Neural cell (in vitro differentiated cells): ENCODE results near the gene RTL1. TPM values are rescaled to one million over a fixed set of nuclear protein-coding genes. Genes with fewer than 3 reads are reported as not detected.

Experiments
- H2AFZ ChIP-seq: fragments of 200-600, 300-800 bp; sonication (generic), shearing (Covaris generic); 2 replicates; pipeline ENCODE4 v1.6.0; 2014; ENCODE audit warnings: low read depth, mild to moderate bottlenecking, antibody characterized with exemption, low read length, moderate library complexity
- H3F3A ChIP-seq: fragments of 200-600 bp; shearing (Covaris generic); 2 replicates; pipeline ENCODE4 v1.6.1; 2016; ENCODE audit warnings: mild to moderate bottlenecking, moderate library complexity, mixed read lengths, antibody characterized with exemption, low read length; ENCODE audit not compliant: insufficient read depth, poor library complexity, severe bottlenecking
- H3K27ac ChIP-seq: fragments of 200-600, 300-800 bp; sonication (generic), shearing (Covaris generic); 2 replicates; pipeline ENCODE4 v1.5.1; 2014; ENCODE audit warnings: mild to moderate bottlenecking, low read length, moderate library complexity
- H3K27me3 ChIP-seq: fragments of 300-800, 200-600 bp; sonication (generic), shearing (Covaris generic); 2 replicates; pipeline ENCODE4 v1.6.0; 2014; ENCODE audit warnings: mild to moderate bottlenecking, low read depth, low read length, moderate library complexity; ENCODE audit not compliant: insufficient read depth
- H3K36me3 ChIP-seq: fragments of 300-800, 200-600 bp; sonication (generic), shearing (Covaris generic); 2 replicates; pipeline ENCODE4 v1.5.1; 2014; ENCODE audit warnings: mild to moderate bottlenecking, antibody characterized with exemption, low read length, moderate library complexity; ENCODE audit not compliant: insufficient read depth
- H3K4me2 ChIP-seq: fragments of 300-800, 200-600 bp; sonication (generic), shearing (Covaris generic); 2 replicates; pipeline ENCODE4 v1.6.0; 2014; ENCODE audit warnings: mild to moderate bottlenecking, low read length
- H3K4me3 ChIP-seq: fragments of 300-800, 200-600 bp; sonication (generic), shearing (Covaris generic); 2 replicates; pipeline ENCODE4 v1.5.1; 2014; ENCODE audit warnings: mild to moderate bottlenecking, low read length, moderate library complexity
- H3K79me2 ChIP-seq: fragments of 200-600 bp; shearing (Covaris generic); replicated peaks from 2 replicates; pipeline ENCODE4 v1.6.0; 2014; ENCODE audit warnings: mild to moderate bottlenecking, low read length, moderate library complexity; ENCODE audit not compliant: insufficient read depth
- H3K9ac ChIP-seq: fragments of 300-800, 200-600 bp; sonication (generic), shearing (Covaris generic); 2 replicates; pipeline ENCODE4 v1.6.1; 2016; ENCODE audit warnings: mild to moderate bottlenecking, low read length, mixed read lengths
- H3K9me2 ChIP-seq: fragments of 200-600 bp; shearing (Covaris generic); 2 replicates; pipeline ENCODE4 v1.6.1; 2016; ENCODE audit warnings: mild to moderate bottlenecking, low read length, mixed read lengths; ENCODE audit not compliant: insufficient read depth
- H3K9me3 ChIP-seq: fragments of 200-600, 300-800 bp; sonication (generic), shearing (Covaris generic); 2 replicates; pipeline ENCODE4 v1.6.1; 2016; ENCODE audit warnings: mild to moderate bottlenecking, mixed run types, low read length, moderate library complexity, mixed read lengths
- H4K20me1 ChIP-seq: fragments of 200-600 bp; shearing (Covaris generic); 2 replicates; pipeline ENCODE4 v1.6.1; 2016; ENCODE audit warnings: mild to moderate bottlenecking, mixed run types; ENCODE audit not compliant: insufficient read depth
- CTCF ChIP-seq: fragments of 450-650 bp; IDR thresholded peaks from 2 replicates; pipeline ENCODE4 v1.5.1; 2014; ENCODE audit warnings: antibody characterized with exemption, mild to moderate bottlenecking, moderate library complexity; ENCODE audit not compliant: poor library complexity, severe bottlenecking
- EP300 ChIP-seq: fragments of 450-650 bp; conservative IDR thresholded peaks from 2 replicates; pipeline ENCODE4 v1.6.1; 2014; ENCODE audit warnings: antibody characterized with exemption, mild to moderate bottlenecking, moderate library complexity; ENCODE audit not compliant: poor library complexity, severe bottlenecking
- EZH2 ChIP-seq: fragments of 200-600, 300-800 bp; shearing (Covaris generic), sonication (generic); IDR thresholded peaks from 2 replicates; pipeline ENCODE4 v1.6.1; 2014; ENCODE audit warnings: antibody characterized with exemption, low read length, borderline replicate concordance, mild to moderate bottlenecking; ENCODE audit not compliant: insufficient read depth, poor library complexity, severe bottlenecking
- MXI1 ChIP-seq: fragments of 450-650 bp; conservative IDR thresholded peaks from 2 replicates; pipeline ENCODE4 v1.6.1; 2014; ENCODE audit warnings: antibody characterized with exemption, mild to moderate bottlenecking; ENCODE audit not compliant: poor library complexity, severe bottlenecking
- POLR2AphosphoS5 ChIP-seq: IDR thresholded peaks from 2 replicates; pipeline ENCODE4 v1.6.1; 2012
- RAD21 ChIP-seq: fragments of 450-650 bp; conservative IDR thresholded peaks from 2 replicates; pipeline ENCODE4 v1.6.1; 2014; ENCODE audit warnings: antibody characterized with exemption, mild to moderate bottlenecking, moderate library complexity
- REST ChIP-seq: IDR thresholded peaks from 2 replicates; pipeline ENCODE4 v1.6.1; 2012; ENCODE audit warnings: borderline replicate concordance
- SMC3 ChIP-seq: fragments of 450-650 bp; conservative IDR thresholded peaks from 2 replicates; pipeline ENCODE4 v1.6.1; 2014; ENCODE audit warnings: antibody characterized with exemption, mild to moderate bottlenecking, moderate library complexity; ENCODE audit not compliant: poor library complexity
- TAF1 ChIP-seq: IDR thresholded peaks from 2 replicates; pipeline ENCODE4 v1.6.1; 2012; ENCODE audit warnings: low read depth
- polyA plus RNA-seq: library from polyadenylated mRNA; depleted of rRNA; stranded (reverse); fragments of >200 nt; gene quantifications from 2 replicates; pipeline ENCODE4 v1.2.3, GENCODE V29; 2014

RTL1 gene
- polyA plus RNA-seq, 1 donor from 2014 or later, result not detected

GRCh38 chr14:100860556-100861187 lies 42.9 kb downstream of the RTL1 start:
- TF ChIP-seq POLR2AphosphoS5 (no peak), RAD21 (no peak), TAF1 (no peak), CTCF (no peak), REST (no peak), MXI1 (no peak), SMC3 (no peak), EZH2 (no peak), EP300 (no peak)
- Histone ChIP-seq H3K27me3 (no peaks in the 10 kb centered on the region), H3F3A (peaks cover 3% of the 10 kb centered on the region), H3K4me3 (no peak overlapping the region), H4K20me1 (no peaks in the 10 kb centered on the region), H3K9me2 (no peaks in the 10 kb centered on the region), H3K9ac (no peak overlapping the region), H3K36me3 (no peaks in the 10 kb centered on the region), H3K4me2 (no peak overlapping the region), H3K79me2 (no peaks in the 10 kb centered on the region), H2AFZ (no peak overlapping the region), H3K27ac (no peak overlapping the region), H3K9me3 (no peaks in the 10 kb centered on the region)

- Histone ChIP-seq H3F3A (peaks cover 3% of the 10 kb centered on the region), H3K79me2 (no peaks in the 10 kb centered on the region)
Measured at GRCh38 chr14:100859781-100860180, 43.7 kb downstream of the RTL1 start.

More at GRCh38 chr14:100859781-100860180, 43.7 kb downstream of the RTL1 start:
- no peak overlapping the region for H3K27ac ChIP-seq
- no peak overlapping the region for H3K4me3 ChIP-seq
- H2AFZ ChIP-seq, result no peak overlapping the region
- no peaks in the 10 kb centered on the region for H3K9me2 ChIP-seq
- no peaks in the 10 kb centered on the region for H3K27me3 ChIP-seq
- H4K20me1 ChIP-seq, result no peaks in the 10 kb centered on the region
- no peak overlapping the region for H3K9ac ChIP-seq
- no peak overlapping the region for H3K4me2 ChIP-seq
- no peaks in the 10 kb centered on the region for H3K36me3 ChIP-seq
- H3K9me3 ChIP-seq, result no peaks in the 10 kb centered on the region
- TF ChIP-seq SMC3 (no peak), EP300 (no peak), CTCF (no peak), POLR2AphosphoS5 (no peak), RAD21 (no peak), MXI1 (no peak), EZH2 (no peak), TAF1 (no peak), REST (no peak)
